HG03432 (cell line): ENCODE measurements around the gene COL11A2.

Source experiments
- ATAC-seq: cut with Tn5 transposase; IDR thresholded peaks from one replicate; pipeline ENCODE4 v1.9.1; 2021; ENCODE audit warnings: mild to moderate bottlenecking, moderate library complexity; ENCODE audit not compliant: unreplicated experiment

COL11A2 gene

GRCh38 chr6:33193619-33194018 is 1.4 kb upstream of the COL11A2 start:
- ATAC-seq: no peak

GRCh38 chr6:33192671-33193602 is 670 bp upstream of the COL11A2 start:
- no peak for ATAC-seq

DNA sequence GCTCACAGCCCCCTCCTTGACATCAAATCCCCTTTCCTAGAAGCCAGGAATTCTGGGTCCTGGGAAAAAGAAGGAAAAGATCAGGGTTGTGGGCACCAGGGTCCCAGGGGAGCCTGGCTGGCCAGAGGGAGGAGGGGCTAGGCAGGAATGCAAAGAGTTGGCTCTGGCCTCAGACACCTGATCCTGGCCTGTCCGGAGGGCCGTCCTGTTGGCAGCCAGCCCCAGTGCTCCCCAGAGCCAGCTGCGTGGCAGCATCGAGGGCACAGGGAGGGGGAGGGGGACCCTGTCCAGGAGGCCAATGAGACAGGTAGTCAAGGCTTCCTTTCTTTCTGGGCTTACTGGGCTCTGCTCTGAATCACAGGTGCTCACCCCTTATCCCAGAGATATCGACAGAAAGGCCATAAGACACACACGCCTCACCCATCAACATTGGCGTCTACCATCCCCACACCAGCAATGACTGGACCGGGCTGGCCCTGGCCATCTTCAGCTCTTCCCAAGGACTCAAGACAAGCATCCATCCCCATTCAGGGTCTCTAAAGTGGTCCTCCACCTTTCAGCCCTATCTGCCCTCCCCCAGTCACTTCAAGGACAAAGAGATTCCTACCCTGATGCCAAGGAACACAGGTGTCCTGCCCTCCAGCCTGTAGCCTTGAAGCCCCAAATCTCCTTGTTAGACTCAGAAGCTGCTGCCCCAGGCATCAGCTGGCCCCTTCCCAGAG is 723 bp downstream of the COL11A2 start:
- ATAC-seq: no peak

GRCh38 chr6:33190504-33191107 is 1.7 kb downstream of the COL11A2 start:
- ATAC-seq: no peak

GRCh38 chr6:33189625-33190448 is 2.4 kb downstream of the COL11A2 start:
- ATAC-seq: no peak

- no peak for ATAC-seq
Measured at GRCh38 chr6:33189164-33189563, 3.1 kb downstream of the COL11A2 start.

DNA sequence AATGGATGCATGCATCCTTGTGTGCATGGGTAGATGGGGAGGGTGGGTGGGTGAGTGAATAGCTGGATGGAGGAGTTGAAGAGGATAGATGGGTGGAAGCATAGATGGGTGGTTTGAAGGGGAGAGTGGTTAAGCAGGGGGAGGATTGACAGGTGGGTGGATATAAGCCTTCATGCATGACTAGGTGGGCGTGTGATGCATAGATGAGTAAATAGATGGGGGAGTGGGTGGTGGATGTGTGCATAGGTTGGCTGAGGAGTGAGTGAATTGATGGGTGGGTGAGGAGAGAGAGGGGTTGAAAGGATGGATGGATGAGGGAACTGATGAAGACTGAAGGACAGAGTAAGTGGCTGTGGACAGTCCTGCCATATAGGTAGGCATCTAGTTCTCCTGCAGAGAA is 4.5 kb downstream of the COL11A2 start:
- ATAC-seq: no peak

- ATAC-seq: no peak
Measured at GRCh38 chr6:33185654-33186187, 6.5 kb downstream of the COL11A2 start.

DNA sequence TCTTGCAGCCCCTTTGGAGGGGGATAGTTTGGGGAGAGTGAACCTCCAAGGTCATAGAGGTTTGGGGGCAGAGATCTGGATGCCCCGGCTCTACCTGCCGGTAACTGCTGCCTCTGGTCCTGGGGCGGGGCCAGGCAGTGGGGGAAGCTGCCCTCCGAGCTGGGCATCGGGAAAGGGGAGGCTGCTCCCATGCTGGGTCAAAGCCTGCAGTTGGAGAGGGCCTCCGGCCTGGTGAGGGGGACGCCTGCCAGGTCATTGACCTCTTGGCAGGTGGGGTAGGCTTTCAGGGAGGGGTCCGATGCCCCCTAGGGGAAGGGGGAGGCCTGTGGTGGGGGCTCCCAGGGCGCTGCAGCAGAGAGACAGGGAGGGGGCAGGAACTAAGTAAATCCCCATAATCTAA is 7.1 kb downstream of the COL11A2 start:
- ATAC-seq: no peak

- no peak for ATAC-seq
Measured at GRCh38 chr6:33183071-33183683, 9.1 kb downstream of the COL11A2 start.

DNA sequence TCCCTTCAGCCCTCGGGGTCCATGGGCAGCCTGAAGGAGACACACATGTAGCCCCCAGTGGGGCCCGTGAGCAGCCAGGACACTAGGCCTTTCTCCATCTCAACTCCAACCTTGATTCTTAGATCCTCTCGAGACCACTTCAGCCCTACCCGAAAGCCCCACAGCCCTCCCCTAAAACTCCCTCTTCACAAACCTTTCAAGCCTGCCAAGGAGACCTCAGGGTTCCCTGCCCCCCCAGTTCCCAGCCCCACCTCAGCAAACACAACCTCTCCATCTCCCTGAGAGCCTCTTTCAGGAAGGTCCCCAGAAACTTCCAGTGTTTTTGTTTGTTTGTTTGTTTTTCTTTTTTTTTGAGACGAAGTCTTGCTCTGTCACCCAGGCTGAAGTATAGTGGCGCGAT is 11.1 kb downstream of the COL11A2 start:
- no peak for ATAC-seq

DNA sequence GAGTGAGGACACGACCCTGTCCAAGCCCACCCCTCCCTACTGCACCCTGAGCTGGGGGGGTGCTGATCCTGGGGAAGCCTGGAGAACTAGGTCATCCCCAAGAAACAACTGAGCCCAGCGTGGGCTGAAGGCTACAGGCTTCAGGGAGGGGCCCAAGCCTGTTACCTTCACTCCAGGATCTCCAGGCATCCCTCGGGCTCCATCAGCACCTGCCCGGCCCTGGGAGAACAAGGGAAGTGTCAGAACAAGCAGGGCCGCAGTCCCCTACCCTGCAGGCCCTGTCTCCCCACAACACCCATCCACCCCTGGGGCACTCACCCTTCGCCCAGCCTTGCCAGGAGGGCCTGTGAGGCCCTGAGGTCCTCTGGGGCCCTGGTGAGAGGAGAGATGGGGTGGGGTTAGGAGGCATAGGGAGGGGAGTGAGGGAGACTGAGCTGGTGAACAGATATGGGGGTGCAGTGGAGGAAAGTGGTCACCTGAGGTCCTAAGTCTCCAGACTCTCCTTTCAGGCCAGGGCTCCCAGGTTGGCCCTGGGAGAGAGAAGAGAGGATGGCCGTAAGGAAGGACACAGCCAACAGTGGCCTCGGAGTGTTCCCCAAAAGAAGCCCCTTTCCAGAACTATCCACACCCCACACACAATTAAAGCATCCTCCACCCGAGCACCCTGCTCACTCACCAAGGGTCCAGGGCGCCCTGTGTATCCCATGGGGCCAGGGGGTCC is 13.4 kb downstream of the COL11A2 start:
- ATAC-seq: no peak

- no peak for ATAC-seq
Measured at GRCh38 chr6:33177552-33178446, 14.5 kb downstream of the COL11A2 start.

GRCh38 chr6:33176906-33177305 is 15.4 kb downstream of the COL11A2 start:
- no peak for ATAC-seq

DNA sequence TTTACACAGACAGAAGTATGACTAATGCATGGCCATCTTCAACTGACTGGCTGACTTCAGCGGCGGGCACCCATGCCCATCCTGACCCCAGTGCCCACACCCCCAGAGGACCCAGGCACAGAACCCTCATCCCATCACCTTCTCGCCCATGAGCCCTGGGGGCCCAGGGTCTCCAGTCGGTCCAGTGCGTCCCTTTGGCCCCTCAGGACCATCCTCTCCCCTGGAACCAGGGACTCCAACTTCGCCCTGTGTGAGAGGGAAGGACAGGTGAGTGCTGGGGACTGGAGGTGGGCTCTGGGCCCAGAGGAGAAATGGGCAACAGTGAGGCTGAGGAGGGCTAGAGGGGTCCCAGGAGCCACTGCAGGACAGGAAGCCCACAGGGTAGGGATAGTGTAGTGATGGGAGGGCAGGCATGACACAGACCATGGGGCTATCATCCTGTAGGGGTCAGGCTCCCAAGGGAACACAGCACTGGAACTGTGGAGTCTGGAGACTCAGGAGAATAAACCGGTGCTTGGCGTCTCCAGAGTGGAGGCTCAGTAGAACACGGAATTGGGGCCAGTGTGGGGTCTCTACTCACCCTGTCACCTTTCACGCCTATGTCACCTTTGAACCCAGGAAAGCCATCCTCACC is 16.7 kb downstream of the COL11A2 start:
- ATAC-seq: no peak

DNA sequence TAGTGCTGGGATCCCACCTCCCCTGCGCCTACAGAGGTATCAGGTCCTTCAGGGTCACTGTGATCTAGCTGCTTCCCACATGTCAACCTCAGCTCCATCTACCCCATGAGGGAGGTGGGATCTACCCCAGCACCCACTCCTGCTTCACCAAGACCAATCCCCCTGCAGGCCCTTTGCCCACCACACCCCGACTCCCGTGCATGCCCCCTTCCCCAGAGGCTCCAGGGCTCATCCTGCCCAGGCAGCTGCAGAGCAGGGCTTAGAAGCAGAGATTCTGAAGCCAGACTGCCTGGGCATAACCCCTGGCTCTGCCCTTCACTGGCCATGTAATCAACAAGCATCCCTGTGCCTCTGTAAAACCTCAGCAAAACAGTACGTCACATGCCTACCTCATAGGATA is 17.5 kb downstream of the COL11A2 start:
- ATAC-seq: no peak

DNA sequence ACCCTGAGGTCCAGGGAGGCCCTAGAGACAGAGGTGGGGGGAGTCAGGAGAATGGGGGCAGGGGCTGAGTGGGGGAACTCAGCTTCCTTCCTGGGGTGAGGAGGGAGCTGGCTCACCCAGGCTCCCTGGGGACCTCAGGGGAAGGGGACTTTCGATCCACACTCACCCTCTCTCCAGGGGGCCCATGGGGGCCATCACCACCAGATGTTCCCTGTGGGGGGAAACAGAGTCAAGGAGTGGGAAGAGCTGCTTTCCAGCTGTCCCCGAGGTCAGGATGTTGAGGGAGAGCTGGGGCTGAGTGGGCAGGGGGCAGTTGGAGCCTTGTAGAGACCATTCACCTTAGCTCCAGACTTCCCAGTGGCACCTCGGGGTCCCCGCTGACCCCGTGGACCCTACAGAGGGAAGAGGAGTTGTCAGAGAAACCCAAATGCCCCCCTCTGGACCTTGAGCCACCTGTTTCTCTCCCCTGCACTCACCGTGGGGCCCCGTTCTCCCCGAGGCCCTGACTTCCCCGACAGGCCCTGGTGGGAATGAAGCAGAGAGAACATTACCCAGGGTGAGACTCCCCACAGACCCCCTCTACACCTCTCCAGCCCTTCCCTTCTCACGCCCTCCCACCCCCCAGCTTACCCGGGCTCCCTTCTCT is 18.6 kb downstream of the COL11A2 start:
- ATAC-seq: no peak
